Forelimb muscle (tissue), 1 donor: Measurements from ENCODE around the gene THAP3. TPM values are rescaled to one million over a fixed set of nuclear protein-coding genes. Genes with fewer than 3 reads are reported as not detected.

Experiments used
- DNase-seq: peaks from one replicate; pipeline ENCODE4 v3.0.0-alpha.2; 2013; ENCODE audit warnings: low read depth
- polyA plus RNA-seq: library from polyadenylated mRNA; unstranded; fragments of 120-200 nt; gene quantifications from one replicate; pipeline ENCODE4 v1.2.1, GENCODE V29; 2013; ENCODE audit not compliant: insufficient read length

Gene THAP3, protein sequence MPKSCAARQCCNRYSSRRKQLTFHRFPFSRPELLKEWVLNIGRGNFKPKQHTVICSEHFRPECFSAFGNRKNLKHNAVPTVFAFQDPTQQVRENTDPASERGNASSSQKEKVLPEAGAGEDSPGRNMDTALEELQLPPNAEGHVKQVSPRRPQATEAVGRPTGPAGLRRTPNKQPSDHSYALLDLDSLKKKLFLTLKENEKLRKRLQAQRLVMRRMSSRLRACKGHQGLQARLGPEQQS
- polyA plus RNA-seq = 16.8 TPM

DNA sequence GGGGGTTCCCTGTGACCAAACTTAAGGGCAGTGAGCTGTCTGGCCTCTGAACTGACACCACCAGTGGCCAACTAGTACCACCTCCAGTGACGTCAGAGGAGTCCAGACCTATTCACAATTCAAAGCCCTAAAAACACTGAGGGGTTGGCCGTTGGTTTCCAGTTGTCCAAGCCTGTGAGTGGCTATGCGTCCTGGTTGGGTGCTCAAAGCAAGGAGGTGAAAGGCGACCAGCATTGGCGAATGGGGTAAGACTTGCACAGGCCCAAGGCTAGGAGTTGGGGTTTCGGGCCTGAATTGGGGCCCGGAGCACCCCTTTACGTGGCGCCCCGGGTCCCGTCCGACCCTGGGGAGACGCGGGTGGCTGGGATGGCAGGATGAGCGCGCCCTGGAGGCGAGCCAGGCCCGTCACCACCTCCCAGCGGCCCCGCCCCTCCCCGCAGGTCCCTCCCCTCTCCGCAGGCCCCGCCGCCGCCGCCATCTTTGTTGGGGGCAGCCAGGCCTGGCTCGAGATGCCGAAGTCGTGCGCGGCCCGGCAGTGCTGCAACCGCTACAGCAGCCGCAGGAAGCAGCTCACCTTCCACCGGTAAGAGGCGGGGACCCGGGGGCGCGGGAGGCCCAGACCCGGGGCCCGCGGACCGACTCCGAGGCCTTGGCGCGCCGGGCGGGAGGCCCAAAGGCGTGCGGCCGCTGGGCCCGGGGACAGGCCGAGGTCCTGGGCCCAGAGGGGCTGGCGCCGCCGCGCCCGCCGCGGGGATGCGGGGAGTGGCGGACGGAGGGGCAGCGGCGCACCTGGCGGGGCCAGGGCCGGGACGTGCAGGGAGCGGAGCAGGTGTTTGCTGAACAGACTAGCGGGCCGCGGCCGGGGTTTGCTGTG lies at the start of gene THAP3:
Gene THAP3, plus strand, starts transcription at position 159 of the 874 bp plus-strand sequence. Its CDS starts 351 bp downstream, at position 510.
- no peak for DNase-seq

DNA sequence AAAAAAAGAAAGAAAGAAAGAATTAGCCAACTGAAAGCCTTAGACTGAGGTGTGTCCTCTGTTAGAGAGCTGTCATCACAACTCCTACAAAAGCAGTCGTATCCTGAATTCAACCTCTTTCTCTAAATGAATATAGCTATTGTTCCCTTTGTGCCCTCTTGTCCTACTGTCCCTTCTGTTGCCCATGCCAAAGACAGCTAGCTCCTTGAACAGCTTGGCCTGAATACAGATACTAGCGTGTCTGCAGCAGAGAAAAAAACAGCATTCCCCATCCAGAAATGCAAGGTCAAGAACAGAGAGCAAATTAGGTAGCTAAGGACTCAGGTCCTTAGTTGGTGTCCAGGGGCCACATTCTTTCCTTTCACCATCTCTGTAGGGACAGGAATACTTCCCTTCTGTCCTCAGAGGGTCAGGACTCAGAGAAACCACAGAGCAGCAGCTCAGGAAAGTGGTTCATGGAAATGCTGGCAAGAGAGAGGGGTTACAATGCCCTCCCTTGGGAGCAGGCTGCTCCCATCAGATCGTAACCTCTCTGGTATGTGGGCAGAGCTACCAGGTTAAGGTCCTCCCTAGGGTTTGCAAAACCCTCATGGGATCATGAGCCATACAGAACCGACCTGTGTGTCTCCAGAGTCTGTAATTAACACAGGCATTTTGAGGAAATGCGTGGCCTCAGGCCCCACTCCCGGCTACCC lies 46.7 kb upstream of the THAP3 start:
- no peak for DNase-seq

DNA sequence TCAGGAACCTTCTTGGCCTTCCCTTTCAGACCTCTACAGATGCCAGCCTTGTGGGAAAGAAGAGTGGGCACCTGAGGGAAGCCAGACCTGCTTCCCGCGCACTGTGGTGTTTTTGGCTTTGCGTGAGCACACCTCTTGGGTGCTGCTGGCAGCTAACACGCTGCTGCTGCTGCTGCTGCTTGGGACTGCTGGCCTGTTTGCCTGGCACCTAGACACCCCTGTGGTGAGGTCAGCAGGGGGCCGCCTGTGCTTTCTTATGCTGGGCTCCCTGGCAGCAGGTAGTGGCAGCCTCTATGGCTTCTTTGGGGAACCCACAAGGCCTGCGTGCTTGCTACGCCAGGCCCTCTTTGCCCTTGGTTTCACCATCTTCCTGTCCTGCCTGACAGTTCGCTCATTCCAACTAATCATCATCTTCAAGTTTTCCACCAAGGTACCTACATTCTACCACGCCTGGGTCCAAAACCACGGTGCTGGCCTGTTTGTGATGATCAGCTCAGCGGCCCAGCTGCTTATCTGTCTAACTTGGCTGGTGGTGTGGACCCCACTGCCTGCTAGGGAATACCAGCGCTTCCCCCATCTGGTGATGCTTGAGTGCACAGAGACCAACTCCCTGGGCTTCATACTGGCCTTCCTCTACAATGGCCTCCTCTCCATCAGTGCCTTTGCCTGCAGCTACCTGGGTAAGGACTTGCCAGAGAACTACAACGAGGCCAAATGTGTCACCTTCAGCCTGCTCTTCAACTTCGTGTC lies 45.9 kb upstream of the THAP3 start:
- DNase-seq = no peak

DNA sequence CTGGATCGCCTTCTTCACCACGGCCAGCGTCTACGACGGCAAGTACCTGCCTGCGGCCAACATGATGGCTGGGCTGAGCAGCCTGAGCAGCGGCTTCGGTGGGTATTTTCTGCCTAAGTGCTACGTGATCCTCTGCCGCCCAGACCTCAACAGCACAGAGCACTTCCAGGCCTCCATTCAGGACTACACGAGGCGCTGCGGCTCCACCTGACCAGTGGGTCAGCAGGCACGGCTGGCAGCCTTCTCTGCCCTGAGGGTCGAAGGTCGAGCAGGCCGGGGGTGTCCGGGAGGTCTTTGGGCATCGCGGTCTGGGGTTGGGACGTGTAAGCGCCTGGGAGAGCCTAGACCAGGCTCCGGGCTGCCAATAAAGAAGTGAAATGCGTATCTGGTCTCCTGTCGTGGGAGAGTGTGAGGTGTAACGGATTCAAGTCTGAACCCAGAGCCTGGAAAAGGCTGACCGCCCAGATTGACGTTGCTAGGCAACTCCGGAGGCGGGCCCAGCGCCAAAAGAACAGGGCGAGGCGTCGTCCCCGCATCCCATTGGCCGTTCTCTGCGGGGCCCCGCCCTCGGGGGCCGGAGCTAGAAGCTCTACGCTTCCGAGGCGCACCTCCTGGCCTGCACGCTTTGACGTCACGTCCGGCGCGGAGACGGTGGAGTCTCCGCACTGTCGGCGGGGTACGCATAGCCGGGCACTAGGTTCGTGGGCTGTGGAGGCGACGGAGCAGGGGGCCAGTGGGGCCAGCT lies 45.1 kb upstream of the THAP3 start, which contains the start of gene ZBTB48:
Gene ZBTB48, plus strand, starts transcription at position 621 of the 745 bp plus-strand sequence. CDS start 616 bp downstream, outside the sequence.
- DNase-seq = peak; percentile 95

DNA sequence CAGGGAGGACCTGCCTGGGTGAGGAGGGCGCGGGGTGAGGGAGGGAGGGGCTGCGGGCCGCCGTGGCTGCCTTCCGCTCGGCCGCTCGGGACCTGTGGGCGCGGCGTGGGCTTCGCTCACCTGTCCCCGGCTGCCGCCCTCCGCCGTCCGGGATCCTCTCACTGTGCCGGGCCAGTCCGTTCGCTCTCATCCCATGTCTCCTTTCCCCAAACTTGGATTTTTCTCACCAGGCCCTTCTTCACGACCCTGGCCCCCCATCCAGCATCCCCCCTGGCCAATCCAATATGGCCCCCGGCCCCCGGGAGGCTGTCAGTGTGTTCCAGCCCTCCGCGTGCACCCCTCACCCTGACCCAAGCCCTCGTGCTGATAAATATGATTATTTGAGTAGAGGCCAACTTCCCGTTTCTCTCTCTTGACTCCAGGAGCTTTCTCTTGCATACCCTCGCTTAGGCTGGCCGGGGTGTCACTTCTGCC lies 44.5 kb upstream of the THAP3 start:
- DNase-seq = no peak

DNA sequence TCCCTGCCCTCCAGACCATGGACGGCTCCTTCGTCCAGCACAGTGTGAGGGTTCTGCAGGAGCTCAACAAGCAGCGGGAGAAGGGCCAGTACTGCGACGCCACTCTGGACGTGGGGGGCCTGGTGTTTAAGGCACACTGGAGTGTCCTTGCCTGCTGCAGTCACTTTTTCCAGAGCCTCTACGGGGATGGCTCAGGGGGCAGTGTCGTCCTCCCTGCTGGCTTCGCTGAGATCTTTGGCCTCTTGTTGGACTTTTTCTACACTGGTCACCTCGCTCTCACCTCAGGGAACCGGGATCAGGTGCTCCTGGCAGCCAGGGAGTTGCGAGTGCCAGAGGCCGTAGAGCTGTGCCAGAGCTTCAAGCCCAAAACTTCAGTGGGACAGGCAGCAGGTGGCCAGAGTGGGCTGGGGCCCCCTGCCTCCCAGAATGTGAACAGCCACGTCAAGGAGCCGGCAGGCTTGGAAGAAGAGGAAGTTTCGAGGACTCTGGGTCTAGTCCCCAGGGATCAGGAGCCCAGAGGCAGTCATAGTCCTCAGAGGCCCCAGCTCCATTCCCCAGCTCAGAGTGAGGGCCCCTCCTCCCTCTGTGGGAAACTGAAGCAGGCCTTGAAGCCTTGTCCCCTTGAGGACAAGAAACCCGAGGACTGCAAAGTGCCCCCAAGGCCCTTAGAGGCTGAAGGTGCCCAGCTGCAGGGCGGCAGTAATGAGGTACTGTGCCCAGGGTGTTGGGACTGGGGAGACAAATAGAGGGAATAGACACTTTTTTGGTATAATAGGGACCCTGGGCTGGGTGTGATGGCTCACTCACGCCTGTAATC lies 43.9 kb upstream of the THAP3 start:
- DNase-seq = no peak

DNA sequence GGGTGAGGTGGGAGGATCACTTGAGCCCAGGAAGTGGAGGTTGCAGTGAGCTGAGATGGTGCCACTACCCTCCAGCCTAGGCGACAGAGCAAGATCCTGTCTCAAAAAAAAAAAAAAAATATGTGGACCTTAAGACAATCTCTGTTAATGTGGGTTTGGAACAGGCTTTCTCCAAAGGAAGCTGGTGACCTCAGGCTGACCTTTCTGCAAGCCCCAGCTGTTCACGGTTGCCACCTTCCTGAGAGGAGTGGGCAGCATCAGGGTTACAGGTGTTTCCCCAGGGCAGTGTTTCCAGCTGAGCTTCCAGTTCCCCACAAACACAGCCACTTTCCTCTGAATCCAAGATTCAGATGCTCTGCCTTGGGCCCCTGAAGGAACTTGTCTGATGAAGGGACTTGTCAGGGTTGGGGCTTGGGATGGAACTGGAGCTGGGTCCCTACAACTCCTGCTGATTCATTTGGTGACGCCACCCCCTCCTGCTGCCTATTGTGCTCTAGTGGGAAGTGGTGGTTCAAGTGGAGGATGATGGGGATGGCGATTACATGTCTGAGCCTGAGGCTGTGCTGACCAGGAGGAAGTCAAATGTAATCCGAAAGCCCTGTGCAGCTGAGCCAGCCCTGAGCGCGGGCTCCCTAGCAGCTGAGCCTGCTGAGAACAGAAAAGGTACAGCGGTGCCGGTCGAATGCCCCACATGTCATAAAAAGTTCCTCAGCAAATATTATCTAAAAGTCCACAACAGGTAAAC lies 42.9 kb upstream of the THAP3 start:
- no peak for DNase-seq

DNA sequence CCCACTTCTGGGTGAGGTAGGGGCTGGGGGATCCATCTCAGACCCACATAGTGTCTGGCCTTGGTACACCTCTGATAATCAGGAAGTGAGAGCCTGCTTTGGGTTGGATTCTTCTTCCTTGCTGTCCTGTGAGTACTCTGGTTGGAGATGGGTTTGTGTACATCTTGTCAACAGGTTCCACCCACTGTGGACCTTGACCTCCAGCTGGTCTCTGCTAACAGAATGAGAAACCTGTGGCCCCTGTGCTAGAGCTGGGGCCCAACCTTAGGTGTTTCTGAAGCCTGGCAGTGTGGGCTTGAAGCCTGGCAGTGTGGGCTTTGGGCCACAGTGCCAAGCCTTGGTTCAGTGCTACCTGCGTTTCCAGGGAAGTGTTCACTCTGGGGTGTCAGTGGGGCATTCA lies 42.3 kb upstream of the THAP3 start:
- no peak for DNase-seq

DNA sequence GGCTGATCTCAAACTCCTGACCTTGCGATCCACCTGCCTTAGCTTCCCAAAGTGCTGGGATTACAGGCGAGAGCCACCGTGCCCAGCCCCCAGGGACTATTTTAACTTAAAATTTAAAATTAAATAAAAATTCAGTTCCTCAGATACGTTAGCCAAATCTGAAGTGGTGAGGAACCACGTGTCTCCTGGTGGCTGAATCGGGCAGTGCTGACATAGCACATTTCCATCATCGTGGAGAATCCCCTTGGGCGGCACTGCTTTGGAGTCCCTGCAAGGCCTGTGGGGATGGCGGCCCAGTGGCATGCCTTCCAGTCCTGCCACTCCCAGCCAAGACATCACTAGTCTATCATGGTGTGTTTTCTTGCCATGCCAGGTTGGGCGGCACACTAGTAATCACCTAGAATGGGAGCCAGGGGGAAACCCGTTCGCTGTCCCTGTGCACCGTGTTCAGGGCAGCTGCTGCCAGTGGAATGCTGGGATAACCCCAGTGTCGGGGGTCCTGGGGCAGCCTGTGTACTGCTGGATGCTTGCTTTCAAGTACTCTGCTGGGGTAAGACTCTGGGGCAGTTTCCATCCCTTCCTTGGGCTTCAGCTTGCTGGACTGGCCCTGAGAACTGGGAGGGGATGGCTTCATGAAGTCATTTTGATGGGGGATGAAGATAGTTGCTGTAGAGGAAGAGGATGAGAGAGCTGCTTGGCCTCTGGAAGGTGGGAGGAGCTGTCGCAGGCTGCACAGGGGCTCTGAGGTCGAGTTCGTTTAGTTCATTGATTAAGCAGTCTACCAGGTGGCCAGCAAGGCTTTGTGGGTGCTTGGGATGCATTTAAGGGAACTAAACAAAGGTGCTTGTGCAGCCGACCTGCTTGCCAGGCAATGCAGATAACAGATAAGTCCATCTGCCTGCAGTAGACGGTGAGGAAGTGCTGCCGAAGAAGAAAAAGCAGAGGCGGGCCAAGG lies 40.3 kb upstream of the THAP3 start:
- DNase-seq = no peak

DNA sequence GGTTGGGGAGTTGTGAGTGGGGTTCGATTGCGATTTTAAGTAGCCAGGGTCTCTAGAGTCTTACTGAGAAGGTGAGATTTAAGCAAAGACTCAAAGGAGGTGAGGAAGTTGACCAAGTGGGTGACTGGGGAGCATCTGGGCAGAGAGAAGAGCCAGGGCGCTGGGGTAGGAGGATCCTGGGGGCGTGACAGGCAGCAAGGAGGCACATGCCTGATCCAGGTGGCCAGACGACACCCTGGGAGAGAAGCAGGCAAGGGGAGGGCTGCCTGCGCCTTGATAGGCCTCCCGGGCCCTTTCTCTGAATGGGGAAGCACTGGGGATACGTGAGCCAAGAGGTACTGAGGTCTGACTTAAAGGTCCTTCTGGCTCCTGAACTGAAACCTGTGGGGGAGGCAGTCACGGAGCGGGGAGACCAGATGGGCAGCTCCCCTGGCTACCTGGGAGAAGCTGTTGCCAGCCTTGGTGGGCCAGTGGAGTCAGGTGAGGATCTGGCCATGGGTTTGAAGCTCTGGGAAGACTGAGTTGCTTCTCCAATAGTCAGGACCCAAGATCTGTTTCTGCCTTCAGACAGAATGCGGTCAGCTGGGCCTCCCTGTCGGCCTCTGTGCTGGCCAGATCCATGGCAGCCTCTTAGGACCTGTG lies 39.5 kb upstream of the THAP3 start:
- no peak for DNase-seq

DNA sequence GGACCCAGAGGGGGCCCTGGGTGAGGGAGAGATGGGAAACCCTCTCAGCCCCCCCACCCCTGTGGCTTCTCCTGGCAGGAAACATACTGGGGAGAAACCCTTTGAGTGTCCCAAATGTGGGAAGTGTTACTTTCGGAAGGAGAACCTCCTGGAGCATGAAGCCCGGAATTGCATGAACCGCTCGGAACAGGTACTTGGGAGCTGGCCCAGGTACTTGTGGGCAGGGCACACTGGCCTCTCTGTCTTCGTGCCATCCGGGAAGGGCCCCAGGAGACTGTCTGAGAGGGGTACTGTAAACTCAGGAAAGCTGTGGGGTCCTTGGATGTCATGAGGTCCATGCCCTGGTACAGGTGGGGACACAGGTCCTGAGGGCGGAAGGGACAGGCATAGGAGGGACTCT lies 38.8 kb upstream of the THAP3 start:
- DNase-seq = no peak

DNA sequence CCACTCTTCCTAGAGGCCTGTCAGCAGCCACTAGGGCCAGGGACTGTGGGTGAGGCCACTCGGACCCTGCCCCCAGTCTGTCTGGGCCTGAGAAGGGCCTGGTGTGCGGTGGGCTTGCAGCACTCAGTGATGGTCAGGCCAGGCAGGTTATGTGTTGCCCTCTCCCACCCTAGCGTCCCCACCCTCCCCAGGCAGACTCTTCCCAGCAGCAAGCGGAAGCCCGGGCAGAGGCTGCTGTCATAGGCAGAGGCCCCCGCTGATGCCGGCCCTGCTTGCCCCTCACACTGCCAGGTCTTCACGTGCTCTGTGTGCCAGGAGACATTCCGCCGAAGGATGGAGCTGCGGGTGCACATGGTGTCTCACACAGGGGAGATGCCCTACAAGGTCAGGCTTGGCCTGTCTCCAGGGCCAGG lies 38.3 kb upstream of the THAP3 start:
- no peak for DNase-seq

DNA sequence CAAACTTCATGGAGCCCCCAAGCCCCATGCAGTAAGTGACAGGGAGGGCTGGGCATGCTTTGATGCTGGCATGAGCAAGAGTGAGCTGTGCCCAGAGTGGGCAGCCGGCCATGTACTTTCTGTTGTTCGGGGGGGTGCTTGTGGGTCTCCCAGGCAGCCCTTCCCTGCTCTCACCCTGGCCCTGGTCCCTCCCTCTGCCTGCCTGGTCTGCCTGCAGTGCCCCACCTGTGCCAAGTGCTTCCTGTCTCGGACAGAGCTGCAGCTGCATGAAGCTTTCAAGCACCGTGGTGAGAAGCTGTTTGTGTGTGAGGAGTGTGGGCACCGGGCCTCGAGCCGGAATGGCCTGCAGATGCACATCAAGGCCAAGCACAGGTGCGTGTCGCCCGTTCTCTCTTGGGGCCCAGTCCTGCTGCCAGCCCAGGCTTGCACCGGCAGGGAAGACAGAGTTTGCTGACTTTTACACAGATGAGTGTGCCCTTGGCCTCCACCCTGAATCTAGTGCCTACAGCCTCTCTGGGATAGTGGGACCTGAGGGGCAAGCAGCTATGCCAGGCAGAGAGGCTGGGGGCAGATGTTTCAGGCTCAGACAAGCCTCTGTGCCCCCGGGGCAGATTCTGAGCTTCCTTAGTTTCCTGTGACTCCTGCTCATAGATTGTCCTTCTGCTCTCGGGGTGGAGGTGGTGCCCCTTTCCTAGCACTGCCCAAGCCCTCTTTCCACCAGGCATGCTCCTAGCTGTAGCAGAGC lies 37.2 kb upstream of the THAP3 start:
- no peak for DNase-seq

DNA sequence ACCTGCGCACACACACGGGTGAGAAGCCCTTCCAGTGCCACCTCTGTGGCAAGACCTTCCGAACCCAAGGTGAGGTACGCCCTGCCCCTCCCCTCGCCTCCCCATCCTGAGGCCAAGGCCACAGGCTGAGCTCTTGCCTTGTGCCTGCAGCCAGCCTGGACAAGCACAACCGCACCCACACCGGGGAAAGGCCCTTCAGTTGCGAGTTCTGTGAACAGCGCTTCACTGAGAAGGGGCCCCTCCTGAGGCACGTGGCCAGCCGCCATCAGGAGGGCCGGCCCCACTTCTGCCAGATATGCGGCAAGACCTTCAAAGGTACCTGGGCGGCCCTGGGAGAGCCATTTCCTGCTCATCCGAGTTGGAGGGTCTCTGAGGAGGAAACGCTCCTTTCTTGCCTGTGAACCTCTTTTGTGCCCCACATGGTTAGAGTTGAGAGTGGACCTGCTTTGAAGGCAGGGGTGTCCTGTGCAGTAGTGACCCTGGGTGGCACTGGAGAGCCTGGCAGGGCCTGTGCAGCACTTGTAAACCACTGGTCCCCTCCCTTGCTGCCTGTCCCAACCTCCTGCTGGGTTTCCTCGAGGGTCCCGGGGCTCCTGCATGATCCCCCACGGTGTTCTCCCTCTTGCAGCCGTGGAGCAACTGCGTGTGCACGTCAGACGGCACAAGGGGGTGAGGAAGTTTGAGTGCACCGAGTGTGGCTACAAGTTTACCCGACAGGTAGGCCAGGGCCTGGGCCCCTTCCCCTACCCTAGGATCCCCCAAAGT lies 36.4 kb upstream of the THAP3 start:
- no peak for DNase-seq

DNA sequence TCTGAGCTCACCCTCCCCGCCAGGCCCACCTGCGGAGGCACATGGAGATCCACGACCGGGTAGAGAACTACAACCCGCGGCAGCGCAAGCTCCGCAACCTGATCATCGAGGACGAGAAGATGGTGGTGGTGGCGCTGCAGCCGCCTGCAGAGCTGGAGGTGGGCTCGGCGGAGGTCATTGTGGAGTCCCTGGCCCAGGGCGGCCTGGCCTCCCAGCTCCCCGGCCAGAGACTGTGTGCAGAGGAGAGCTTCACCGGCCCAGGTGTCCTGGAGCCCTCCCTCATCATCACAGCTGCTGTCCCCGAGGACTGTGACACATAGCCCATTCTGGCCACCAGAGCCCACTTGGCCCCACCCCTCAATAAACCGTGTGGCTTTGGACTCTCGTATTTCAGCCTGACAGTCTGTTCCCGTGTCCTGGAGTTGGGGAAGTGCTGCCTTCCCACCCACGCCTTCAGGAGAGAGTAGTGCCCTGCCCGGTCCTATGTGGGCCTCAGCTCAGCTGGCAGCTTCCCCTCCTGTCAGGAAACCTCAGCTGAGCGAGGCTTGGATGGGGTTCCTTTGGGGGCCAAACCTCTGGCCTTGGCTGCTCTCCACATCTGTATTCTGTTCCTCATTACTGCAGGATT lies 35.7 kb upstream of the THAP3 start:
- DNase-seq = no peak
